GM23338 (cell line): ENCODE data around the gene CTNNA1. TPM values are rescaled to one million over a fixed set of nuclear protein-coding genes. Genes with fewer than 3 reads are reported as not detected.

Experiments
- ATAC-seq: fragments of 200-7000 bp; cut with Tn5 transposase; 3 replicates; pipeline ENCODE4 v1.9.1; 2020
- DNase-seq: peaks from one replicate; pipeline ENCODE4 v3.0.0-alpha.2; 2015; ENCODE audit warnings: low spot score
- H2AFZ ChIP-seq: fragments of 200-600 bp; sonication (generic); 2 replicates; pipeline ENCODE4 v1.8.0; 2016; ENCODE audit warnings: antibody characterized with exemption, mild to moderate bottlenecking, moderate library complexity
- H3F3A ChIP-seq: fragments of 200-600 bp; sonication (generic); replicated peaks from 2 replicates; pipeline ENCODE4 v1.8.0; 2017; ENCODE audit warnings: antibody characterized with exemption, mixed run types, low read depth
- H3K27ac ChIP-seq: fragments of 200-600 bp; sonication (generic); 2 replicates; pipeline ENCODE4 v1.6.1; 2016; ENCODE audit warnings: low read depth
- H3K27me3 ChIP-seq: fragments of 200-600 bp; sonication (generic); 2 replicates; pipeline ENCODE4 v1.8.0; 2016; ENCODE audit warnings: mild to moderate bottlenecking, mixed run types, moderate library complexity; ENCODE audit not compliant: insufficient read depth
- H3K36me3 ChIP-seq: fragments of 200-600 bp; sonication (generic); 2 replicates; pipeline ENCODE4 v1.8.0; 2016; ENCODE audit warnings: mild to moderate bottlenecking; ENCODE audit not compliant: insufficient read depth
- H3K4me1 ChIP-seq: fragments of 200-600 bp; sonication (generic); 2 replicates; pipeline ENCODE4 v1.8.0; 2016; ENCODE audit warnings: mild to moderate bottlenecking, moderate library complexity; ENCODE audit not compliant: insufficient read depth
- H3K4me2 ChIP-seq: fragments of 200-600 bp; sonication (generic); 2 replicates; pipeline ENCODE4 v1.7.1; 2017; ENCODE audit warnings: mixed run types
- H3K4me3 ChIP-seq: fragments of 200-600 bp; sonication (generic); 2 replicates; pipeline ENCODE4 v1.6.1; 2016; ENCODE audit warnings: mixed run types
- H3K79me2 ChIP-seq: fragments of 200-600 bp; sonication (generic); replicated peaks from 2 replicates; pipeline ENCODE4 v1.8.0; 2017; ENCODE audit warnings: mild to moderate bottlenecking; ENCODE audit not compliant: insufficient read depth
- H3K9me2 ChIP-seq: fragments of 200-600 bp; sonication (generic); 2 replicates; pipeline ENCODE4 v1.8.0; 2017; ENCODE audit not compliant: insufficient read depth
- H4K20me1 ChIP-seq: fragments of 200-600 bp; sonication (generic); replicated peaks from 2 replicates; pipeline ENCODE4 v1.8.0; 2017; ENCODE audit warnings: mild to moderate bottlenecking; ENCODE audit not compliant: insufficient read depth
- H3K27ac Mint-ChIP-seq: 2 replicates; pipeline ENCODE4 v1.8.0; 2020; ENCODE audit warnings: inconsistent platforms, mild to moderate bottlenecking, moderate library complexity, mixed read lengths
- H3K27me3 Mint-ChIP-seq: 3 replicates; pipeline ENCODE4 v1.8.0; 2022; ENCODE audit warnings: low read depth, mild to moderate bottlenecking, moderate library complexity, mixed read lengths, inconsistent platforms; ENCODE audit not compliant: insufficient read depth, poor library complexity
- H3K36me3 Mint-ChIP-seq: 3 replicates; pipeline ENCODE4 v1.8.0; 2021; ENCODE audit warnings: low read depth, mild to moderate bottlenecking, inconsistent platforms, moderate library complexity, mixed read lengths
- H3K4me1 Mint-ChIP-seq: 3 replicates; pipeline ENCODE4 v1.8.0; 2020; ENCODE audit warnings: mild to moderate bottlenecking, inconsistent platforms, mixed read lengths
- H3K4me3 Mint-ChIP-seq: 3 replicates; pipeline ENCODE4 v1.8.0; 2021; ENCODE audit warnings: moderate library complexity, mild to moderate bottlenecking, inconsistent platforms, mixed read lengths
- H3K9me3 Mint-ChIP-seq: 3 replicates; pipeline ENCODE4 v1.8.0; 2020; ENCODE audit warnings: moderate library complexity, mild to moderate bottlenecking, inconsistent platforms, mixed read lengths
- CREB1 ChIP-seq: fragments of 250-450 bp; sonication (Bioruptor Pico); IDR thresholded peaks from 2 replicates; pipeline ENCODE4 v1.5.0; 2020; ENCODE audit warnings: low read depth, mild to moderate bottlenecking, moderate library complexity
- NANOG ChIP-seq: IDR thresholded peaks from 2 replicates; pipeline ENCODE4 v1.6.1; 2016; ENCODE audit warnings: antibody characterized with exemption, borderline replicate concordance
- ZNF462 ChIP-seq: fragments of 250-450 bp; sonication (Bioruptor Pico); IDR thresholded peaks from 2 replicates; pipeline ENCODE4 v1.5.0; 2020; ENCODE audit warnings: mild to moderate bottlenecking, moderate library complexity
- polyA plus RNA-seq: library from polyadenylated mRNA; unstranded; fragments of >200 nt; fragmentation: Nextera tagmentation; extraction: Ambion mirVana; gene quantifications from 2 replicates; pipeline ENCODE4 v1.2.1, GENCODE V29; 2016
- total RNA-seq: library from RNA; depleted of rRNA; stranded (reverse); fragments of >200 nt; shearing (Covaris generic); gene quantifications from 2 replicates; pipeline ENCODE4 v1.2.3, GENCODE V29; 2014
- TF ChIP-seq, protein P1 (sequence below), 2 experiments: fragments of 200-600 bp in 1 of 2; sonication (generic) in 1 of 2; conservative IDR thresholded peaks; 2 replicates each; pipeline versions ENCODE4 v1.5.1 to v1.6.1; 2016 to 2017; ENCODE audit warnings: antibody characterized with exemption in 2 of 2, low read depth in 2 of 2, mild to moderate bottlenecking in 2 of 2, moderate library complexity in 1 of 2
- TF ChIP-seq, protein P2 (sequence below): IDR thresholded peaks from 2 replicates; pipeline ENCODE4 v1.6.1; 2016; ENCODE audit warnings: antibody characterized with exemption

The CTNNA1 gene
- total and polyA plus RNA-seq, 2 experiments from 2014 or later, result 111 to 348 TPM

DNA sequence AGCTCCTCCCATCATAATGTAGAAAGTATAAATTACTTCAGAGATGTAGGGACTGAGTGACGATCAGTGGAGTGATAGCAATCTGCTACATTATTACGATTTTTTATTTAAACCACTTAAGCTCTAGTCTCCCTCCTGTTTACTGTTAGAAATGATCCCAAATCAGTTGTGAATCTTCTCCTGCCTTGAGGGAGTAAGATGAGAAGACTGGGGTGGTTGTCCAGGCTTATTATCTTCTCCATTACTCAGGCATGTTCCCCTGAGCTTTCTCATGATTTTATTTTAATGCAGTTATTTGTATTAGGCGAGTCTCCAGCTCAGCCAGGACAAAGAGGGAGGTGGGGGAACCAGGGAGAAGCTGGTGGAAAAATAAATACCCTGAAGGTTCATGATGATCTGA lies 48.2 kb upstream of the CTNNA1 start (continued):
- TF ChIP-seq, protein P1, sequence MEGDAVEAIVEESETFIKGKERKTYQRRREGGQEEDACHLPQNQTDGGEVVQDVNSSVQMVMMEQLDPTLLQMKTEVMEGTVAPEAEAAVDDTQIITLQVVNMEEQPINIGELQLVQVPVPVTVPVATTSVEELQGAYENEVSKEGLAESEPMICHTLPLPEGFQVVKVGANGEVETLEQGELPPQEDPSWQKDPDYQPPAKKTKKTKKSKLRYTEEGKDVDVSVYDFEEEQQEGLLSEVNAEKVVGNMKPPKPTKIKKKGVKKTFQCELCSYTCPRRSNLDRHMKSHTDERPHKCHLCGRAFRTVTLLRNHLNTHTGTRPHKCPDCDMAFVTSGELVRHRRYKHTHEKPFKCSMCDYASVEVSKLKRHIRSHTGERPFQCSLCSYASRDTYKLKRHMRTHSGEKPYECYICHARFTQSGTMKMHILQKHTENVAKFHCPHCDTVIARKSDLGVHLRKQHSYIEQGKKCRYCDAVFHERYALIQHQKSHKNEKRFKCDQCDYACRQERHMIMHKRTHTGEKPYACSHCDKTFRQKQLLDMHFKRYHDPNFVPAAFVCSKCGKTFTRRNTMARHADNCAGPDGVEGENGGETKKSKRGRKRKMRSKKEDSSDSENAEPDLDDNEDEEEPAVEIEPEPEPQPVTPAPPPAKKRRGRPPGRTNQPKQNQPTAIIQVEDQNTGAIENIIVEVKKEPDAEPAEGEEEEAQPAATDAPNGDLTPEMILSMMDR (conservative IDR thresholded peaks at IDR 0.05; ENCODE audit: low read depth in 2 of 2), result no peak
- TF ChIP-seq, protein P2, sequence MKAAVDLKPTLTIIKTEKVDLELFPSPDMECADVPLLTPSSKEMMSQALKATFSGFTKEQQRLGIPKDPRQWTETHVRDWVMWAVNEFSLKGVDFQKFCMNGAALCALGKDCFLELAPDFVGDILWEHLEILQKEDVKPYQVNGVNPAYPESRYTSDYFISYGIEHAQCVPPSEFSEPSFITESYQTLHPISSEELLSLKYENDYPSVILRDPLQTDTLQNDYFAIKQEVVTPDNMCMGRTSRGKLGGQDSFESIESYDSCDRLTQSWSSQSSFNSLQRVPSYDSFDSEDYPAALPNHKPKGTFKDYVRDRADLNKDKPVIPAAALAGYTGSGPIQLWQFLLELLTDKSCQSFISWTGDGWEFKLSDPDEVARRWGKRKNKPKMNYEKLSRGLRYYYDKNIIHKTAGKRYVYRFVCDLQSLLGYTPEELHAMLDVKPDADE, result no peak
- no peak for TF ChIP-seq ZNF462 (CRISPR knock-in tag)

GRCh38 chr5:138705567-138705966 lies 47.7 kb upstream of the CTNNA1 start:
- no peak overlapping the region for H3K4me3 Mint-ChIP-seq
- no peaks in the 10 kb centered on the region for H4K20me1 ChIP-seq
- peaks cover 4% of the 10 kb centered on the region for H3K27me3 Mint-ChIP-seq
- H3K4me2 ChIP-seq, result no peak overlapping the region
- no peak overlapping the region for H3K4me3 ChIP-seq
- peaks cover 41% of the 10 kb centered on the region for H3K4me1 Mint-ChIP-seq
- no peaks in the 10 kb centered on the region for H3K9me3 Mint-ChIP-seq
- ATAC-seq (no peak), DNase-seq (no peak)
- 0 out of 2 replicates have a peak, but pooled peaks cover 4% of the 10 kb centered on the region for H3K9me2 ChIP-seq
- H3K4me1 ChIP-seq, result peaks cover 47% of the 10 kb centered on the region
- H3K27ac ChIP-seq, result no peak overlapping the region
- no peaks in the 10 kb centered on the region; the same call in 2 of the 3 replicates for H3K36me3 Mint-ChIP-seq
- no peaks in the 10 kb centered on the region; the same call in 1 of the 2 replicates for H3F3A ChIP-seq
- H3K27me3 ChIP-seq, result no peaks in the 10 kb centered on the region
- no peaks in the 10 kb centered on the region for H3K79me2 ChIP-seq
- H3K27ac Mint-ChIP-seq, result no peak overlapping the region
- H2AFZ ChIP-seq, result no peak overlapping the region
- H3K36me3 ChIP-seq, result no peaks in the 10 kb centered on the region
- no peak for TF ChIP-seq ZNF462 (CRISPR knock-in tag)
- TF ChIP-seq NANOG, result no peak
- no peak for TF ChIP-seq CREB1 (CRISPR knock-in tag)
